Panc1 (cell line): Measurements from ENCODE around the gene PRPSAP2. TPM values are rescaled to one million over a fixed set of nuclear protein-coding genes. Genes with fewer than 3 reads are reported as not detected.
"Not testable (repeated sequence)": the region's sequence is repeated elsewhere in the genome, so short reads cannot be mapped to it uniquely, and the experiment has no call there.

ENCODE experiments used
- ATAC-seq: fragments of 200-7000 bp; cut with Tn5 transposase; 2 replicates; pipeline ENCODE4 v1.9.1; 2020; ENCODE audit warnings: mild to moderate bottlenecking, moderate library complexity
- BruUV-seq: library from RNA; stranded (reverse); fragments of 400-500 nt; replicated peaks from 2 replicates; lab custom pipeline; 2021; lab: Mats Ljungman, UMichigan
- CTCF ChIA-PET: fragments of 300-600 bp; sonication (Branson Sonifier 250); formaldehyde crosslinking; loops from one replicate; lab custom pipeline; 2022; ENCODE audit warnings: antibody characterized with exemption; lab: Charles Lee
- POLR2A ChIA-PET: fragments of 300-600 bp; sonication (Branson Sonifier 250); formaldehyde crosslinking; loops from one replicate; lab custom pipeline; 2022; ENCODE audit warnings: antibody characterized with exemption; lab: Charles Lee
- DNase-seq: peaks from one replicate; pipeline ENCODE4 v3.0.0-alpha.2; 2010; ENCODE audit warnings: low read depth, low spot score
- H3K27ac ChIP-seq: 2 replicates; pipeline ENCODE4 v1.5.1; 2011; ENCODE audit warnings: mild to moderate bottlenecking, low read length, inconsistent platforms
- H3K27me3 ChIP-seq: fragments of 200-500 bp; sonication (Bioruptor generic); 2 replicates; pipeline ENCODE4 v1.6.0; 2014; ENCODE audit warnings: low read length, inconsistent platforms; ENCODE audit not compliant: control insufficient read depth, insufficient read depth
- H3K36me3 ChIP-seq: fragments of 200-500 bp; sonication (Bioruptor generic); 2 replicates; pipeline ENCODE4 v1.5.1; 2014; ENCODE audit warnings: inconsistent platforms, mild to moderate bottlenecking, low read length, moderate library complexity; ENCODE audit not compliant: control insufficient read depth, insufficient read depth
- H3K4me1 ChIP-seq: 2 replicates; pipeline ENCODE4 v1.5.1; 2011; ENCODE audit warnings: inconsistent platforms, mild to moderate bottlenecking, low read length, moderate library complexity; ENCODE audit not compliant: control insufficient read depth, insufficient read depth
- H3K4me3 ChIP-seq, 2 experiments: 2 replicates each; pipeline ENCODE4 v1.5.1; 2011 to 2012; ENCODE audit warnings: low read depth in 2 of 2, low read length in 2 of 2, mild to moderate bottlenecking in 2 of 2, inconsistent platforms in 1 of 2, moderate library complexity in 1 of 2
- H3K9me3 ChIP-seq: fragments of 200-500 bp; sonication (Bioruptor generic); 2 replicates; pipeline ENCODE4 v1.5.1; 2014; ENCODE audit warnings: low read depth, mild to moderate bottlenecking, inconsistent platforms, low read length, moderate library complexity; ENCODE audit not compliant: control insufficient read depth, insufficient read depth
- CTCF ChIP-seq: fragments of 450-650 bp; IDR thresholded peaks from 2 replicates; pipeline ENCODE4 v1.5.1; 2017; ENCODE audit warnings: mild to moderate bottlenecking
- POLR2AphosphoS5 ChIP-seq: IDR thresholded peaks from 2 replicates; pipeline ENCODE4 v1.6.1; 2012; ENCODE audit warnings: mild to moderate bottlenecking, low read depth, low read length, moderate library complexity
- REST ChIP-seq, 2 experiments: IDR thresholded peaks; 2 replicates each; pipeline ENCODE4 v1.6.1; 2011 to 2012; ENCODE audit warnings: low read depth in 2 of 2, control low read depth in 1 of 2, low read length in 1 of 2, mild to moderate bottlenecking in 1 of 2, moderate library complexity in 1 of 2; ENCODE audit not compliant: insufficient read depth in 1 of 2
- SIN3A ChIP-seq: IDR thresholded peaks from 2 replicates; pipeline ENCODE4 v1.6.1; 2012; ENCODE audit warnings: low read depth, mild to moderate bottlenecking, low read length, moderate library complexity, borderline replicate concordance; ENCODE audit not compliant: insufficient read depth
- TCF7L2 ChIP-seq: IDR thresholded peaks from 2 replicates; pipeline ENCODE4 v1.6.1; 2011; ENCODE audit warnings: mild to moderate bottlenecking, low read depth, low read length, inconsistent platforms
- in situ Hi-C: cut with HindIII; loops from 2 replicates; pipeline ENCODE4 v1.10.0; 2016; ENCODE audit warnings: low sequenced_read_pairs, low pct_unique_long_range_greater_than_20kb
- intact Hi-C: fragments of 100-400 bp; cut with micrococcal nuclease; formaldehyde crosslinking; loops from one replicate; pipeline ENCODE4 v1.10.0; 2022; ENCODE audit not compliant: unreplicated experiment
- total RNA-seq: library from RNA; stranded (reverse); gene quantifications from one replicate; pipeline ENCODE4 v1.2.1, GENCODE V29; 2021; ENCODE audit not compliant: unreplicated experiment

PRPSAP2 gene
- total RNA-seq, 1 experiment from 2014 or later: 25.3 TPM

GRCh38 chr17:18862011-18862410, 4.1 kb downstream of the PRPSAP2 start:
- H3K36me3 ChIP-seq: no peaks in the 10 kb centered on the region; the same call in 1 of the 2 replicates
- ATAC-seq (no peak), DNase-seq (no peak)
- no TSS peak for BruUV-seq
- H3K4me3 ChIP-seq: no peak overlapping the region
- no peak for TF ChIP-seq TCF7L2
- no peak for TF ChIP-seq REST (IDR thresholded peaks at IDR 0.05; ENCODE audit: insufficient read depth in 1 of 2, low read depth in 2 of 2, low read length in 1 of 2)
- no peak for TF ChIP-seq CTCF
- TF ChIP-seq SIN3A: no peak
- TF ChIP-seq POLR2AphosphoS5: no peak
- H3K27me3 ChIP-seq: no peaks in the 10 kb centered on the region
- CTCF ChIA-PET: no interaction called here
- no peak overlapping the region for H3K27ac ChIP-seq
- in situ Hi-C loops: no loop called here
- POLR2A ChIA-PET: no interaction called here
- peaks cover 5% of the 10 kb centered on the region for H3K4me1 ChIP-seq
- H3K9me3 ChIP-seq: no peaks in the 10 kb centered on the region
- intact Hi-C loops: no loop called here

- POLR2A ChIA-PET, H3K27ac ChIP-seq, BruUV-seq, ATAC-seq, CTCF ChIA-PET, H3K9me3 ChIP-seq, in situ Hi-C loops, intact Hi-C loops, DNase-seq, H3K4me1 ChIP-seq, H3K36me3 ChIP-seq, H3K27me3 ChIP-seq, H3K4me3 ChIP-seq: not testable (repeated sequence)
These were observed 7.1 kb downstream of the PRPSAP2 start for GRCh38 chr17:18864996-18865395.

GRCh38 chr17:18866866-18867813, 9.2 kb downstream of the PRPSAP2 start:
- BruUV-seq: no TSS peak
- Histone ChIP-seq H3K4me3 (no peak overlapping the region), H3K36me3 (no peaks in the 10 kb centered on the region; the same call in 1 of the 2 replicates), H3K4me1 (no peaks in the 10 kb centered on the region), H3K27ac (no peak overlapping the region), H3K9me3 (no peaks in the 10 kb centered on the region), H3K27me3 (no peaks in the 10 kb centered on the region)
- in situ Hi-C loops: no loop called here
- ChIA-PET POLR2A (no interaction called here), CTCF (no interaction called here)
- DNase-seq (no peak), ATAC-seq (no peak)
- TF ChIP-seq SIN3A (no peak), POLR2AphosphoS5 (no peak), CTCF (no peak), TCF7L2 (no peak), REST (IDR thresholded peaks at IDR 0.05; ENCODE audit: insufficient read depth in 1 of 2, low read depth in 2 of 2, low read length in 1 of 2) (no peak)
- intact Hi-C loops: no loop called here
